HG03521 (cell line): Measurements from ENCODE around the gene ABCA5.
"Not testable (repeated sequence)": the region's sequence is repeated elsewhere in the genome, so short reads cannot be mapped to it uniquely, and the experiment has no call there.

ENCODE experiments used
- ATAC-seq: cut with Tn5 transposase; IDR thresholded peaks from one replicate; pipeline ENCODE4 v1.9.1; 2021; ENCODE audit warnings: mild to moderate bottlenecking, moderate library complexity; ENCODE audit not compliant: unreplicated experiment

The ABCA5 gene

GRCh38 chr17:69326377-69327059 is 415 bp downstream of the ABCA5 start:
- no peak for ATAC-seq

DNA sequence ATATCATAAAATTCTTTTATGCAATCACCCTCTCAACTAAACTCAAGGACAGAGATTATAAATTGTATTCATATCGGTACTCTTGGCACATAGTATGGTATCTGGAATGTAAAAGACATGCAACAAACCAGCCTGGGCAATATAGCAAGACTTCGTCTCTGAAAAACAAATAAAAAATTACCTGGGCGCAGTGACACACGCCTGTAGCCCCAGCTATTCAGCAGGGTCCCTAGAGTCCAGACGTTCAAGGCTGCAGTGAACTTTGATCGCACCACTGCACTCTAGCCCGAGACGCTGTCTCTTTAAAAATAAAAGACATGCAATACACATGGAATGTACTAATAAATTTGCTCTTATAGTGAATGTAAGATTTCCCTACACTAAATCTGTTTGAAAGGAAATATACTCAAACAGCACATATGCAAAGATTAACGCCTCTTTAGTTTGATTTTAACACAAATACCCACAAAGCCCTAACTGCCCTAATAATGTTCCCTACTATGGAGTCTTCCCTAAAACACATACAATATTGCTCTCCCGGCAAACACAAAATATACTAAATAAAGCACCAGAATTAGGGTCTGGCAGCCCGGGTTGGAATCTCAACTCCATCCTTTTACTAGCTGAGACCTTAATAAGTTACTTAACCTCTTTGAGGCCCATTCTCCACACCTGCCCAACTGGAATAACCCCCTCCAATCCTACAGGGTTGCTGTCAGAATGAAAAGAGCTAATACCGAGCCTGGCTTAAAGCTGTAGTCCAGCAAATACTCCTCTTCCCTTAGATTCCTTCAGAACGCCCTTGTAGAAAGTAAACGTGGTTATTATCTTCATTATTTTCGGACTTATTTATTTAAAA is 1.2 kb downstream of the ABCA5 start:
- ATAC-seq, result no peak

DNA sequence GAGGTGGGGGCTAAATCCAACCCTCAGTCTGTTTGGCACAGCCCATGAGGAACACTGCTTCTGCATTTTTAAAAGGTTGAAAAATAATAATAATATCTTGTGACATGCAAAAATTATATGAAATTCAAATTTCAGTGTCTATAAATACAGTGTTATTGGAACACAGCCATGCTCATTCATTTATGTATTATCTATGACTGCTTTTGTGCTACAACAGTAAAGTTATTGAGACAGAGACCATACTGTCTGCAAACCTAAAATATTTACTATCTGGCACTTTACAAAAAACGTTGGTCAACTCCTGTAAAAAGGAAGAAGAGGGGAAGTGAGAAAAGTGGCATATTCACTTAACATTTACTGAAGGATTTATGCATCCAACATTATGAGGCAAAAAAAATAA is 3.1 kb downstream of the ABCA5 start:
- ATAC-seq, result no peak

GRCh38 chr17:69320908-69321238 is 6.1 kb downstream of the ABCA5 start:
- no peak for ATAC-seq

DNA sequence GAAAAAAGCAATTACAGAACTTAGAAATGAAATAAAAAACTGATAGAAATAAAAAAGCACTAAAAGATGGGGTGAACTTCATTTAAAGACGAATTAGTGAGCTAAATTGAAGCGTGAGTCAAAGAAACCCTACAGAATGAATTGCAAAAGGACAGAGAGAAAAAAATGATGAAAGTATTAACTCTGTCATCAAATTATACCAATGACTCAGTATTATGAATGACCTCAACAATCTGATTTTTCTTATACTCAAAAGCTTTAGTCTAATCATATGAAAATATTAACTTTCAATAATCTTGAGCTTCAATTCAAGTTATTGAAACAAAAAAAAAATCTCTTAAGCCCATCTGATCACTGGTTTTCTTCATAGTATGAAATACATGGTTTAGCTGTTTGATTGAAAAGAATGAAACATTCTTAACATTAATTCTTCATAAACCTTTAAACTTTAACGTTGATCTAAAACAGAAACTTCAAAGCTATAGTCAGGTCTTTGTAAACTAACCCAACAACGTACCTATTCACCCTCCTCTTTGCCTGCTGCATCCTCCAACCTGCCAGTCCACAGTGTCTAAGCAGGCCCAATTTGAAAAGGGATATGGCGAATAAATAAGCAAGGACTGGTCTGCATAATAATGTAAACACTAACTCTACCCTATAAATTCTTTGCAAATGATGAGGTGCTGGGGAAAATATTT is 6.6 kb downstream of the ABCA5 start:
- ATAC-seq, result no peak

DNA sequence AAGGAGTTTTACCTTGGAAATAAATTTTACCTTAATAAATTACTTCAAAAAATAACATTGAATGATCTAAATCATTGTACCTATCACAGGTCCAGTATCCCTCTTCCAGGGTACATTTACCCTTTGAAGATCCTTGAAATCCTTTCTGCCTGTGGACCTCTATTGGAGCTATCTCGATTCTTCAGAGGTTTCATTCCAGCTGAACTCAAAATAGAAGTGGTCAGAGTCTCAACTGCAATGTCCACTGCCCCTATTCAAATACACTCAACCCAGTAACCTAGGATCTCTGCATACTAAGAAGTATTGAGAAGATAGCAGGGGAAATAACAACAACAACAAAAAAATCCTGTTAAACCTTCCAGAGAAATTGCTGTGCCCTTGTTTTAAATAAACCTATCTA is 9.3 kb downstream of the ABCA5 start:
- no peak for ATAC-seq

GRCh38 chr17:69314246-69315065 is 12.5 kb downstream of the ABCA5 start:
- no peak for ATAC-seq

GRCh38 chr17:69305177-69305576 is 21.8 kb downstream of the ABCA5 start:
- no peak for ATAC-seq

DNA sequence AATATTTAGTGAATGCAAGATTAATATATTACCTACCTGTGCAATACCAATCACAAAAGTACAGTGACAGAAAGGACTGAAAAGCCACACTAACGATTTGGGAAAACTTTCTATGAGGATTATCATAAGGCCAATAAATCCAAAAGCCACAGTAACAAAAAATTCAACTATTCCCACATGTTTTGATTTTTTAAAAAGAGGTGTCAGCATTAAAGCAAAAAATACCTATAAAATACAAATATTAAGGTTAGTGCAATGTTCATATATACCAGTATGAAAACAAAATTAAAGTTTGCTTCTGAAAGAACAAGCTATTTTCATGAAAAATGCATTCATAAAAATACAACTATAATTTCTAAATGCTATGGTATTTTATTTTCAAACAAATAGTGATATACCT is 24.3 kb downstream of the ABCA5 start:
- ATAC-seq, result no peak

- ATAC-seq, result no peak
These were observed 26.7 kb downstream of the ABCA5 start for GRCh38 chr17:69300222-69300621.

DNA sequence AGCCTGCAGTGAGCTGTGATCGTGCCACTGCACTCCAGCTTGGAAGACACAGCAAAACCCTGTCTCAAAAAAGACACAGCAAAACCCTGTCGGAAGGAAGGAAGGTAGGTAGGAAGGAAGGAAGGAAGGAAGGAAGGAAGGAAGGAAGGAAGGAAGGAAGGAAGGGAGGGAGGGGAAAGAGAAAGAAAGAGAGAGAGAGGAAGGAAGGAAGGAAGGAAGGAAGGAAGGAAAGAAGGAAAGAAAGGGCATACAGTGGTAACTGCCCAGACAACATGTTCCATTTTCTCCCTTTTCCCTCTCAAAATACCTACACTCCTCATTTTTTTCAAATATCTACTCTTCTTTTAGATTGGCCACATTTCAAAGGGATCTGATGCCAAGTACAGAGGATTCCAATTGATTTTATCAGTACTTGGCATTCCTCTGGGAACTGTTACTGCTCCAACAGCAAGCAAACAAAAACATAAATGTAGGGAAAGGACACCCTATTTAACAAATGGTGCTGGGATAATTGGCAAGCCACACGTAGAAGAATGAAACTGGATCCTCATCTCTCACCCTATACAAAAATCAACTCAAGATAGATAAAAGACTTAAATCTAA is 28.7 kb downstream of the ABCA5 start:
- ATAC-seq, result not testable (repeated sequence)

DNA sequence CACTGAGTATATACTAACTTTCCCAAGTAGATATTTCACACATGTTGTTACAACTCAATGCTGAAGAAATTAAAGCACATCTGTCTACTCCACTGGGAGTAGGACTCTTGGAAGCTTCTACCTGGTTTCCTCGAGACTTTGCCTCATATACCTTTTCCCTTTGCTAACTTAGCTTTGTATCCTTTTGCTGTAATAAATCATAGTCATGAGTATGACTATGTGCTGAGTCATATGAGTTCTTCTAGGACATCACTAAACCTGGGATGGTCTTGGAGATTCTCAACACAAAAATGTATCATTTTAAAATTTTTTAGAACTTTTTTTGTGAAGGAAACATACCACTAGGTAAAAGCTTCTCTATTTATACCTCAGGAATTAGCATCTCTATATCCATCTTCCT is 39.8 kb downstream of the ABCA5 start:
- no peak for ATAC-seq

DNA sequence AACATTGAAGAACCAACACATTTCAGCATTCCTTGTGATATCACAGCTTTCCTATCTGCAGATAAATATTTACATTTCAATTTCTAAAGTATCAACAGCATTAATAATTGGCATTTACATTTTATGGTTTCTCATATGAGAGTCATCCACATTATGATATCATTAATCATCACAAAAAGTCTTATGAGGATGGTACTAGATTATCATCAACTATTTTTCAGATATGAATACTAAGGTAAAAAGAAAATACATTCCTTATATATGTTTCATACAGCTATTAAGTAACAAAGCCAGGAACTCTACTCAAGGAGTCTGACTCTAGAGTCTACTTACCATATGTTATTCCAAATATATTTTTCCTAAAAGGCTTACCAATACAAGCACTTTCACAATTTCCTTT is 40.7 kb downstream of the ABCA5 start:
- no peak for ATAC-seq

DNA sequence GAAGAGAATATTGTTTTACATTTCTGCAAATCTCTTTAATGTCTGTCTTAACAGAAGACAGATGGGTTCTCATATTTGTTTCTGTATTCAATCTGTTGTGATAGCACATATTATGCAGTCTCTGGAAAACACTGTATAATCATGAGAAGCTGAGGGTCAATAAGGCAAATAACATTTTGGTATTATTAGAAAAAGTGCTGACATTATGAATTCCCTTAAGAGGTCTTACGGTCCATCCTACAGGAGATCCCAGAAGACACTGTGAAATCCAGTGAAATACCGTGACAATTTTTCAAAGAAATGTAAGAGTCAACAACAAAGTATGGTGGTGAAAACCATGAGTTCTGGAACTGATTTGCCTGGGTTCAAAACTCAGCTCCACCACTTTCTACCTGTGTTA is 42.3 kb downstream of the ABCA5 start:
- ATAC-seq, result no peak

GRCh38 chr17:69282002-69282401 is 44.9 kb downstream of the ABCA5 start:
- no peak for ATAC-seq

GRCh38 chr17:69276279-69276678 is 50.7 kb downstream of the ABCA5 start:
- ATAC-seq, result not testable (repeated sequence)

DNA sequence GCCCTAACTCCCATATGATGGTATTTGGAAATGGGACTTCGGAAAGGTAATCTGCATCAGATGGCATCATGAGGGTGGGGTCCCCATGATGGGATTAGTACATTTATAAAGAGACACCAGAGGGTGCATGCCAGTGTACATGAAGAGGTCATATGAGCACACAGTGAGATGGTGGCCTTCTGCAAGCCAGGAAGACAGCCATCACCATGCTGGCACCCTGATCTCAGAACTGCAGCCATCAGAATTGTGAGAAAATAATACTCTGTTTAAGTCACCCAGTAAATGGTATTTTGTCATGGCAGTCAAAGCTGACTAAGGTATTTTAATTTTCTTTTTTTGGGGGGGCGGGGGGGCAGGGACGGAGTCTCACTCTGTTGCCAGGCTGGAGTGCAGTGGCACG is 51.2 kb downstream of the ABCA5 start:
- no peak for ATAC-seq

DNA sequence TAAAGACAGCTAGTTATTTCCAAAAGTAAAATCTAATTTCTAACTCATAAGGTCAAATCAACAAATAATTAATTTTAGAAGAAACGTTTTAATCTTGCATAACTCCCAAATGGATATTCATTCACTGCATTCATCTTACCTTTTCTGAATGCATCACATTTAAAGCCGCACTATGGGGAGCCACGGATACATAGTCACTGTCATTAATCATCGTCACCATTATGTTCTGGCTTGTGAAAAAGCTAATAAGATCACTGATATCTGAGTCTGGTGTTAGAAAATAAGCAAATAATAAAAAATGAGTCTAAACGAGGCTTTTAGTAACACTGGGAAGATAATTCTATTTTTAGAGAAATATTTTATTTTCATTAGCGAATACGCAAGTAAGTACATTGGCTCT is 55.9 kb downstream of the ABCA5 start:
- ATAC-seq, result no peak

- ATAC-seq, result no peak
These were observed 57.6 kb downstream of the ABCA5 start for GRCh38 chr17:69269131-69269998.

DNA sequence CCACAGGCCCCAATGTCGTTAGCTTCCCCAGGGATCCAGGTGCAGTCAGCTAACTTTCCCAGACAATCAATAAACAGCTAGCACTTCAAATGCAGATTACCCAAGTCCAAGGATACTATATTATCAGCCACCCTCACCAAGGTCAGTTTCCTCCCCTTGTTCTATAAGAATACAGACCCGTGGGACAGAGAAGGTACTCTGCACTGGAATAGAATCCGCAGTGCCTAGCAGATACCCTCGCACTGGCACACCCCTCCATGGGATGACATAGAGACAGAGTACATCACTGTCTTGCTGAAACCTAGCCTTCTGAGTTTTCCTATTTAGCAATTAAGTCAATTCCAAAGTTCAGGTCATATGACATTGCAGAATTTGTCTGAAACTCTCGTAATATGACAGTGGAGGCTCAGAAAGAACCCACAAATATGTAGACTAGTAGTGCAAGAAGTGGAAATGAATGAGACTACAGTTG is 58.4 kb downstream of the ABCA5 start:
- ATAC-seq, result no peak
